HEK293 (cell line): Measurements from ENCODE around the gene GCH1.

Source experiments
- CTCF ChIA-PET: fragments of 350-600 bp; formaldehyde crosslinking; extraction: SDS; loops from one replicate; lab custom pipeline; 2021; ENCODE audit warnings: antibody characterized with exemption; lab: Yijun Ruan, JAX
- POLR2A ChIA-PET: fragments of 300-600 bp; formaldehyde crosslinking; extraction: SDS; loops from one replicate; lab custom pipeline; 2020; ENCODE audit warnings: antibody characterized with exemption, inconsistent platforms; lab: Yijun Ruan, JAX
- H3K27ac ChIP-seq: fragments of 200-500 bp; sonication (Bioruptor generic); 2 replicates; pipeline ENCODE4 v1.5.1; 2014; ENCODE audit warnings: low read depth, low read length, control low read depth, inconsistent platforms; ENCODE audit errors: extremely low read depth
- H3K36me3 ChIP-seq, 2 experiments: fragments of 200-500 bp in 1 of 2; sonication (Bioruptor generic) in 1 of 2; 1 replicate in 1 of 2; 2 replicates in 1 of 2; pipeline ENCODE4 v1.5.1; 2014 to 2017; ENCODE audit warnings: inconsistent platforms in 2 of 2, low read length in 2 of 2; ENCODE audit not compliant: control insufficient read depth in 2 of 2, insufficient read depth in 1 of 2
- H3K4me1 ChIP-seq: fragments of 200-500 bp; sonication (Bioruptor generic); 2 replicates; pipeline ENCODE4 v1.5.1; 2014; ENCODE audit warnings: mild to moderate bottlenecking, low read length, inconsistent platforms; ENCODE audit not compliant: control insufficient read depth, insufficient read depth
- H3K4me3 ChIP-seq: 2 replicates; pipeline ENCODE4 v1.5.1; 2011; ENCODE audit warnings: low read depth, mild to moderate bottlenecking, control low read depth, low read length, moderate library complexity
- H3K9me3 ChIP-seq: fragments of 200-500 bp; sonication (Bioruptor generic); 2 replicates; pipeline ENCODE4 v1.5.1; 2014; ENCODE audit warnings: low read depth, low read length, inconsistent platforms; ENCODE audit not compliant: control insufficient read depth, insufficient read depth
- WT1 ChIP-seq: fragments of 450-650 bp; formaldehyde crosslinking; IDR thresholded peaks from 2 replicates; pipeline ENCODE4 v1.5.1; 2016; ENCODE audit warnings: missing biosample characterization, missing genetic modification characterization
- ZFP3 ChIP-seq: fragments of 450-650 bp; formaldehyde crosslinking; IDR thresholded peaks from 2 replicates; pipeline ENCODE4 v1.5.1; 2016; ENCODE audit warnings: low read depth, missing biosample characterization, missing genetic modification characterization
- ZNF10 ChIP-seq: fragments of 450-650 bp; formaldehyde crosslinking; IDR thresholded peaks from 2 replicates; pipeline ENCODE4 v1.5.1; 2017; ENCODE audit warnings: missing biosample characterization, missing genetic modification characterization
- ZNF121 ChIP-seq: fragments of 450-650 bp; formaldehyde crosslinking; IDR thresholded peaks from 2 replicates; pipeline ENCODE4 v1.5.1; 2016; ENCODE audit warnings: missing biosample characterization, missing genetic modification characterization
- ZNF174 ChIP-seq: fragments of 450-650 bp; formaldehyde crosslinking; IDR thresholded peaks from 2 replicates; pipeline ENCODE4 v1.5.0; 2017; ENCODE audit warnings: missing biosample characterization, mild to moderate bottlenecking, missing genetic modification characterization
- ZNF19 ChIP-seq: fragments of 450-650 bp; formaldehyde crosslinking; IDR thresholded peaks from 2 replicates; pipeline ENCODE4; 2016; ENCODE audit warnings: missing biosample characterization, missing genetic modification characterization, low read depth
- ZNF211 ChIP-seq: fragments of 450-650 bp; formaldehyde crosslinking; IDR thresholded peaks from 2 replicates; pipeline ENCODE4 v1.5.1; 2016; ENCODE audit warnings: low read depth, missing biosample characterization, missing genetic modification characterization
- ZNF239 ChIP-seq: fragments of 450-650 bp; formaldehyde crosslinking; IDR thresholded peaks from 2 replicates; pipeline ENCODE4 v1.5.1; 2016; ENCODE audit warnings: missing biosample characterization, missing genetic modification characterization
- ZNF404 ChIP-seq: fragments of 450-650 bp; formaldehyde crosslinking; IDR thresholded peaks from 2 replicates; pipeline ENCODE4 v1.5.1; 2017; ENCODE audit warnings: missing biosample characterization, missing genetic modification characterization
- ZNF473 ChIP-seq: fragments of 450-650 bp; formaldehyde crosslinking; IDR thresholded peaks from 2 replicates; pipeline ENCODE4 v1.5.1; 2017; ENCODE audit warnings: missing biosample characterization, missing genetic modification characterization
- ZNF510 ChIP-seq: fragments of 450-650 bp; formaldehyde crosslinking; IDR thresholded peaks from 2 replicates; pipeline ENCODE4 v1.5.1; 2018; ENCODE audit warnings: mild to moderate bottlenecking, missing genetic modification characterization, missing biosample characterization; ENCODE audit not compliant: insufficient replicate concordance
- ZNF521 ChIP-seq: fragments of 450-650 bp; formaldehyde crosslinking; IDR thresholded peaks from 2 replicates; pipeline ENCODE4 v1.5.1; 2017; ENCODE audit warnings: missing biosample characterization, mild to moderate bottlenecking, missing genetic modification characterization
- ZNF558 ChIP-seq: fragments of 450-650 bp; formaldehyde crosslinking; IDR thresholded peaks from 2 replicates; pipeline ENCODE4 v1.5.1; 2016; ENCODE audit warnings: missing biosample characterization, missing genetic modification characterization
- ZNF571 ChIP-seq: fragments of 450-650 bp; formaldehyde crosslinking; IDR thresholded peaks from 2 replicates; pipeline ENCODE4 v1.5.0; 2017; ENCODE audit warnings: missing biosample characterization, missing genetic modification characterization
- ZNF677 ChIP-seq: fragments of 450-650 bp; IDR thresholded peaks from 2 replicates; pipeline ENCODE4 v1.5.0; 2018; ENCODE audit warnings: missing biosample characterization, mild to moderate bottlenecking, missing genetic modification characterization, moderate library complexity
- ZNF792 ChIP-seq: fragments of 450-650 bp; formaldehyde crosslinking; IDR thresholded peaks from 2 replicates; pipeline ENCODE4 v1.5.1; 2016; ENCODE audit warnings: missing biosample characterization, missing genetic modification characterization
- TF ChIP-seq, protein P1 (sequence below): fragments of 450-650 bp; formaldehyde crosslinking; IDR thresholded peaks from 2 replicates; pipeline ENCODE4 v1.5.1; 2016; ENCODE audit warnings: missing biosample characterization, missing genetic modification characterization, borderline replicate concordance
- TF ChIP-seq, protein P2 (sequence below): fragments of 450-650 bp; formaldehyde crosslinking; IDR thresholded peaks from 2 replicates; pipeline ENCODE4 v1.5.1; 2017; ENCODE audit warnings: missing biosample characterization, missing genetic modification characterization
- TF ChIP-seq, protein P3 (sequence below): fragments of 450-650 bp; formaldehyde crosslinking; conservative IDR thresholded peaks from 2 replicates; pipeline ENCODE4 v1.5.1; 2016; ENCODE audit warnings: low read depth, missing biosample characterization, missing genetic modification characterization

GCH1 gene

DNA sequence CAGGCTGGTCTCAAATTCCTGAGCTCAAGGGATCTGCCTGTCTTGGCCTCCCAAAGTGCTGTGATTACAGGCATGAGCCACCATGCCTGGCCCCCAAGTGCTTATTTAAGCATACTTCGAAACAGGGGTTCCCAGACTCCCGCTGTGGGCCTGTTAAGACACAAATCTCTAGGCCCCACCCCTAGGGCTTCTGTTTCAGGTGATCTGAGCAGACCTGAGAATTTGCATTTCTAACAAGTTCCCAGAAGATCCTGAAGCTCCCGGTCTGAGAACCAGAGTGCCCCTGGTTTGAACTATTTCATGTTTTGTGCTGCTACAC, 25.0 kb downstream of the GCH1 start:
- TF ChIP-seq ZNF239 (tag by site-specific recombination) (no peak), ZNF121 (tag by site-specific recombination) (0 out of 2 replicates have a peak, but pooled peaks have one; percentile 5), ZNF521 (no peak), ZNF558 (no peak), ZNF571 (tag by site-specific recombination) (no peak), ZNF10 (tag by site-specific recombination) (no peak), WT1 (no peak)
- TF ChIP-seq, protein P1, sequence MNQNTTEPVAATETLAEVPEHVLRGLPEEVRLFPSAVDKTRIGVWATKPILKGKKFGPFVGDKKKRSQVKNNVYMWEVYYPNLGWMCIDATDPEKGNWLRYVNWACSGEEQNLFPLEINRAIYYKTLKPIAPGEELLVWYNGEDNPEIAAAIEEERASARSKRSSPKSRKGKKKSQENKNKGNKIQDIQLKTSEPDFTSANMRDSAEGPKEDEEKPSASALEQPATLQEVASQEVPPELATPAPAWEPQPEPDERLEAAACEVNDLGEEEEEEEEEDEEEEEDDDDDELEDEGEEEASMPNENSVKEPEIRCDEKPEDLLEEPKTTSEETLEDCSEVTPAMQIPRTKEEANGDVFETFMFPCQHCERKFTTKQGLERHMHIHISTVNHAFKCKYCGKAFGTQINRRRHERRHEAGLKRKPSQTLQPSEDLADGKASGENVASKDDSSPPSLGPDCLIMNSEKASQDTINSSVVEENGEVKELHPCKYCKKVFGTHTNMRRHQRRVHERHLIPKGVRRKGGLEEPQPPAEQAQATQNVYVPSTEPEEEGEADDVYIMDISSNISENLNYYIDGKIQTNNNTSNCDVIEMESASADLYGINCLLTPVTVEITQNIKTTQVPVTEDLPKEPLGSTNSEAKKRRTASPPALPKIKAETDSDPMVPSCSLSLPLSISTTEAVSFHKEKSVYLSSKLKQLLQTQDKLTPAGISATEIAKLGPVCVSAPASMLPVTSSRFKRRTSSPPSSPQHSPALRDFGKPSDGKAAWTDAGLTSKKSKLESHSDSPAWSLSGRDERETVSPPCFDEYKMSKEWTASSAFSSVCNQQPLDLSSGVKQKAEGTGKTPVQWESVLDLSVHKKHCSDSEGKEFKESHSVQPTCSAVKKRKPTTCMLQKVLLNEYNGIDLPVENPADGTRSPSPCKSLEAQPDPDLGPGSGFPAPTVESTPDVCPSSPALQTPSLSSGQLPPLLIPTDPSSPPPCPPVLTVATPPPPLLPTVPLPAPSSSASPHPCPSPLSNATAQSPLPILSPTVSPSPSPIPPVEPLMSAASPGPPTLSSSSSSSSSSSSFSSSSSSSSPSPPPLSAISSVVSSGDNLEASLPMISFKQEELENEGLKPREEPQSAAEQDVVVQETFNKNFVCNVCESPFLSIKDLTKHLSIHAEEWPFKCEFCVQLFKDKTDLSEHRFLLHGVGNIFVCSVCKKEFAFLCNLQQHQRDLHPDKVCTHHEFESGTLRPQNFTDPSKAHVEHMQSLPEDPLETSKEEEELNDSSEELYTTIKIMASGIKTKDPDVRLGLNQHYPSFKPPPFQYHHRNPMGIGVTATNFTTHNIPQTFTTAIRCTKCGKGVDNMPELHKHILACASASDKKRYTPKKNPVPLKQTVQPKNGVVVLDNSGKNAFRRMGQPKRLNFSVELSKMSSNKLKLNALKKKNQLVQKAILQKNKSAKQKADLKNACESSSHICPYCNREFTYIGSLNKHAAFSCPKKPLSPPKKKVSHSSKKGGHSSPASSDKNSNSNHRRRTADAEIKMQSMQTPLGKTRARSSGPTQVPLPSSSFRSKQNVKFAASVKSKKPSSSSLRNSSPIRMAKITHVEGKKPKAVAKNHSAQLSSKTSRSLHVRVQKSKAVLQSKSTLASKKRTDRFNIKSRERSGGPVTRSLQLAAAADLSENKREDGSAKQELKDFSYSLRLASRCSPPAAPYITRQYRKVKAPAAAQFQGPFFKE (tag by site-specific recombination) = no peak
- TF ChIP-seq, all 188 proteins: peak for 1
- H3K36me3 ChIP-seq = no peaks in the 10 kb centered on the region
- no peak overlapping the region for H3K27ac ChIP-seq
- H3K9me3 ChIP-seq = no peaks in the 10 kb centered on the region
- no peak overlapping the region for H3K4me3 ChIP-seq
- POLR2A ChIA-PET = no interaction called here
- CTCF ChIA-PET = no interaction called here
- peaks cover 3% of the 10 kb centered on the region; the same call in 1 of the 2 replicates for H3K4me1 ChIP-seq

DNA sequence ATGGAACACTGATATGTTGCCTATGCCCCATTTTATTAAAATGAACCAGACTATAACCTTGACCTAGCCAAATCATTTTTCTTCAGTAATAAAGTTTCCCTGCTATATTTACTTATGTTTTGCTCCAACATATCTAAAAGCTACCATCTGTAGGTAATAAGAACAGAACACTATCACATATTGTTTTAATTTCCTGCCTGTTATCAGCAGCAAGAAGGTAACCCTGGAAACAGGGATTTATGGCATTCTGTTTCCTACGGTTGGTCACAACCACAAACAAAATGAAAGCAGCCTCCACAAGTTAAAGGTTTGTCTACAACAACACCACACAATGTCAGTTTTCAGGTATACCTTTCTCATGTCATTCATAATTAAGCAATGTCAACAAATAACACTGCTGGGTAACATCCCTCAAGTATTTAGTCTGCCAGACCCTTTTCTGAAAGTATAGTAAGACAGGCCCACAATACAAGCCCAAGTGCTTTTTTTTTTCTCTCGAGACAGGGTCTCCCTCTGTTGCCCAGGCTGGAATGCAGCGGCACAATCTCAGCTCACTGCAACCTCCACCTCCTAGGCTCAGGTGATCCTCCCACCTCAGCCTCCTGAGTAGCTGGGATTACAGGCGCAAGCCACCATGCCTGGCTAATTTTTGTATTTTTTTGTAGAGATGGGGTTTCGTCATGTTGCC, 25.5 kb downstream of the GCH1 start:
- CTCF ChIA-PET = no interaction called here
- H3K4me3 ChIP-seq = no peak overlapping the region
- no peaks in the 10 kb centered on the region for H3K36me3 ChIP-seq
- H3K9me3 ChIP-seq = no peaks in the 10 kb centered on the region
- no peak overlapping the region for H3K27ac ChIP-seq
- POLR2A ChIA-PET = no interaction called here
- H3K4me1 ChIP-seq = peaks cover 3% of the 10 kb centered on the region; the same call in 1 of the 2 replicates
- TF ChIP-seq ZNF19 (tag by site-specific recombination) = no peak
- TF ChIP-seq, protein P2, sequence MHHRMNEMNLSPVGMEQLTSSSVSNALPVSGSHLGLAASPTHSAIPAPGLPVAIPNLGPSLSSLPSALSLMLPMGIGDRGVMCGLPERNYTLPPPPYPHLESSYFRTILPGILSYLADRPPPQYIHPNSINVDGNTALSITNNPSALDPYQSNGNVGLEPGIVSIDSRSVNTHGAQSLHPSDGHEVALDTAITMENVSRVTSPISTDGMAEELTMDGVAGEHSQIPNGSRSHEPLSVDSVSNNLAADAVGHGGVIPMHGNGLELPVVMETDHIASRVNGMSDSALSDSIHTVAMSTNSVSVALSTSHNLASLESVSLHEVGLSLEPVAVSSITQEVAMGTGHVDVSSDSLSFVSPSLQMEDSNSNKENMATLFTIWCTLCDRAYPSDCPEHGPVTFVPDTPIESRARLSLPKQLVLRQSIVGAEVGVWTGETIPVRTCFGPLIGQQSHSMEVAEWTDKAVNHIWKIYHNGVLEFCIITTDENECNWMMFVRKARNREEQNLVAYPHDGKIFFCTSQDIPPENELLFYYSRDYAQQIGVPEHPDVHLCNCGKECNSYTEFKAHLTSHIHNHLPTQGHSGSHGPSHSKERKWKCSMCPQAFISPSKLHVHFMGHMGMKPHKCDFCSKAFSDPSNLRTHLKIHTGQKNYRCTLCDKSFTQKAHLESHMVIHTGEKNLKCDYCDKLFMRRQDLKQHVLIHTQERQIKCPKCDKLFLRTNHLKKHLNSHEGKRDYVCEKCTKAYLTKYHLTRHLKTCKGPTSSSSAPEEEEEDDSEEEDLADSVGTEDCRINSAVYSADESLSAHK = peak; percentile 68
- 0 out of 2 replicates have a peak, but pooled peaks have one; percentile 40 for TF ChIP-seq ZNF121 (tag by site-specific recombination)
- TF ChIP-seq ZNF792 (tag by site-specific recombination) = no peak
- no peak for TF ChIP-seq ZNF510
- TF ChIP-seq, protein P3, sequence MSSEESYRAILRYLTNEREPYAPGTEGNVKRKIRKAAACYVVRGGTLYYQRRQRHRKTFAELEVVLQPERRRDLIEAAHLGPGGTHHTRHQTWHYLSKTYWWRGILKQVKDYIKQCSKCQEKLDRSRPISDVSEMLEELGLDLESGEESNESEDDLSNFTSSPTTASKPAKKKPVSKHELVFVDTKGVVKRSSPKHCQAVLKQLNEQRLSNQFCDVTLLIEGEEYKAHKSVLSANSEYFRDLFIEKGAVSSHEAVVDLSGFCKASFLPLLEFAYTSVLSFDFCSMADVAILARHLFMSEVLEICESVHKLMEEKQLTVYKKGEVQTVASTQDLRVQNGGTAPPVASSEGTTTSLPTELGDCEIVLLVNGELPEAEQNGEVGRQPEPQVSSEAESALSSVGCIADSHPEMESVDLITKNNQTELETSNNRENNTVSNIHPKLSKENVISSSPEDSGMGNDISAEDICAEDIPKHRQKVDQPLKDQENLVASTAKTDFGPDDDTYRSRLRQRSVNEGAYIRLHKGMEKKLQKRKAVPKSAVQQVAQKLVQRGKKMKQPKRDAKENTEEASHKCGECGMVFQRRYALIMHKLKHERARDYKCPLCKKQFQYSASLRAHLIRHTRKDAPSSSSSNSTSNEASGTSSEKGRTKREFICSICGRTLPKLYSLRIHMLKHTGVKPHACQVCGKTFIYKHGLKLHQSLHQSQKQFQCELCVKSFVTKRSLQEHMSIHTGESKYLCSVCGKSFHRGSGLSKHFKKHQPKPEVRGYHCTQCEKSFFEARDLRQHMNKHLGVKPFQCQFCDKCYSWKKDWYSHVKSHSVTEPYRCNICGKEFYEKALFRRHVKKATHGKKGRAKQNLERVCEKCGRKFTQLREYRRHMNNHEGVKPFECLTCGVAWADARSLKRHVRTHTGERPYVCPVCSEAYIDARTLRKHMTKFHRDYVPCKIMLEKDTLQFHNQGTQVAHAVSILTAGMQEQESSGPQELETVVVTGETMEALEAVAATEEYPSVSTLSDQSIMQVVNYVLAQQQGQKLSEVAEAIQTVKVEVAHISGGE (tag by site-specific recombination) = no peak
- TF ChIP-seq ZNF174 (tag by site-specific recombination) = no peak
- TF ChIP-seq ZNF404 (tag by site-specific recombination) = no peak
- no peak for TF ChIP-seq ZFP3 (tag by site-specific recombination)
- TF ChIP-seq ZNF473 (tag by site-specific recombination) = no peak
- no peak for TF ChIP-seq ZNF211 (tag by site-specific recombination)
- TF ChIP-seq ZNF677 (tag by site-specific recombination) = no peak
